ENCODE measurements around the gene PPP1R2C.

The PPP1R2C gene

GRCh38 chrX:42804524-42804923, 26.6 kb upstream of the PPP1R2C start (continued):
- TF ChIP-seq ZNF518A (tag by site-specific recombination; conservative IDR thresholded peaks at IDR 0.05; ENCODE audit: low read depth) (no peak), ZNF211 (tag by site-specific recombination; IDR thresholded peaks at IDR 0.05; ENCODE audit: low read depth) (no peak), ZNF830 (tag by site-specific recombination; IDR thresholded peaks at IDR 0.05; ENCODE audit: low read depth) (no peak)
- TF ChIP-seq, protein P1, sequence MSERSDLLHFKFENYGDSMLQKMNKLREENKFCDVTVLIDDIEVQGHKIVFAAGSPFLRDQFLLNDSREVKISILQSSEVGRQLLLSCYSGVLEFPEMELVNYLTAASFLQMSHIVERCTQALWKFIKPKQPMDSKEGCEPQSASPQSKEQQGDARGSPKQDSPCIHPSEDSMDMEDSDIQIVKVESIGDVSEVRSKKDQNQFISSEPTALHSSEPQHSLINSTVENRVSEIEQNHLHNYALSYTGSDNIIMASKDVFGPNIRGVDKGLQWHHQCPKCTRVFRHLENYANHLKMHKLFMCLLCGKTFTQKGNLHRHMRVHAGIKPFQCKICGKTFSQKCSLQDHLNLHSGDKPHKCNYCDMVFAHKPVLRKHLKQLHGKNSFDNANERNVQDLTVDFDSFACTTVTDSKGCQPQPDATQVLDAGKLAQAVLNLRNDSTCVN (tag by site-specific recombination; optimal IDR thresholded peaks at IDR 0.05): no peak
- TF ChIP-seq, protein P2, sequence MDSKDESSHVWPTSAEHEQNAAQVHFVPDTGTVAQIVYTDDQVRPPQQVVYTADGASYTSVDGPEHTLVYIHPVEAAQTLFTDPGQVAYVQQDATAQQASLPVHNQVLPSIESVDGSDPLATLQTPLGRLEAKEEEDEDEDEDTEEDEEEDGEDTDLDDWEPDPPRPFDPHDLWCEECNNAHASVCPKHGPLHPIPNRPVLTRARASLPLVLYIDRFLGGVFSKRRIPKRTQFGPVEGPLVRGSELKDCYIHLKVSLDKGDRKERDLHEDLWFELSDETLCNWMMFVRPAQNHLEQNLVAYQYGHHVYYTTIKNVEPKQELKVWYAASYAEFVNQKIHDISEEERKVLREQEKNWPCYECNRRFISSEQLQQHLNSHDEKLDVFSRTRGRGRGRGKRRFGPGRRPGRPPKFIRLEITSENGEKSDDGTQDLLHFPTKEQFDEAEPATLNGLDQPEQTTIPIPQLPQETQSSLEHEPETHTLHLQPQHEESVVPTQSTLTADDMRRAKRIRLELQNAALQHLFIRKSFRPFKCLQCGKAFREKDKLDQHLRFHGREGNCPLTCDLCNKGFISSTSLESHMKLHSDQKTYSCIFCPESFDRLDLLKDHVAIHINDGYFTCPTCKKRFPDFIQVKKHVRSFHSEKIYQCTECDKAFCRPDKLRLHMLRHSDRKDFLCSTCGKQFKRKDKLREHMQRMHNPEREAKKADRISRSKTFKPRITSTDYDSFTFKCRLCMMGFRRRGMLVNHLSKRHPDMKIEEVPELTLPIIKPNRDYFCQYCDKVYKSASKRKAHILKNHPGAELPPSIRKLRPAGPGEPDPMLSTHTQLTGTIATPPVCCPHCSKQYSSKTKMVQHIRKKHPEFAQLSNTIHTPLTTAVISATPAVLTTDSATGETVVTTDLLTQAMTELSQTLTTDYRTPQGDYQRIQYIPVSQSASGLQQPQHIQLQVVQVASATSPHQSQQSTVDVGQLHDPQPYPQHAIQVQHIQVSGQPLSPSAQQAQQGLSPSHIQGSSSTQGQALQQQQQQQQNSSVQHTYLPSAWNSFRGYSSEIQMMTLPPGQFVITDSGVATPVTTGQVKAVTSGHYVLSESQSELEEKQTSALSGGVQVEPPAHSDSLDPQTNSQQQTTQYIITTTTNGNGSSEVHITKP (tag by site-specific recombination; IDR thresholded peaks at IDR 0.05): no peak

GRCh38 chrX:42803320-42803719, 25.4 kb upstream of the PPP1R2C start:
- no peak overlapping the region for H3K4me3 ChIP-seq (ENCODE audit: low read depth, low read length)
- H3K36me3 ChIP-seq (ENCODE audit: control insufficient read depth in 2 of 2, insufficient read depth in 1 of 2, low read length in 2 of 2): no peaks in the 10 kb centered on the region
- H3K27ac ChIP-seq (ENCODE audit: extremely low read depth, low read depth, low read length): no peak overlapping the region
- no peaks in the 10 kb centered on the region for H3K4me1 ChIP-seq (ENCODE audit: control insufficient read depth, insufficient read depth, low read length)
- TF ChIP-seq SCRT2 (tag by site-specific recombination; IDR thresholded peaks at IDR 0.05): no peak
- no peak for TF ChIP-seq ZNF174 (tag by site-specific recombination; IDR thresholded peaks at IDR 0.05)
- TF ChIP-seq ZNF473 (tag by site-specific recombination; IDR thresholded peaks at IDR 0.05): no peak
- no peak for TF ChIP-seq ZNF223 (tag by site-specific recombination; IDR thresholded peaks at IDR 0.05)
- no peak for TF ChIP-seq GFI1B (tag by site-specific recombination; IDR thresholded peaks at IDR 0.05)
- no peak for TF ChIP-seq SCRT1 (tag by site-specific recombination; IDR thresholded peaks at IDR 0.05; ENCODE audit: borderline replicate concordance)
- TF ChIP-seq ZNF394 (tag by site-specific recombination; IDR thresholded peaks at IDR 0.05; ENCODE audit: borderline replicate concordance): no peak
- TF ChIP-seq TRIM28 (IDR thresholded peaks at IDR 0.05; ENCODE audit: borderline replicate concordance, low read length): no peak
- no peak for TF ChIP-seq ZNF514 (tag by site-specific recombination; IDR thresholded peaks at IDR 0.05)
- TF ChIP-seq ZNF747 (tag by site-specific recombination; IDR thresholded peaks at IDR 0.05): no peak
- TF ChIP-seq, protein P3, sequence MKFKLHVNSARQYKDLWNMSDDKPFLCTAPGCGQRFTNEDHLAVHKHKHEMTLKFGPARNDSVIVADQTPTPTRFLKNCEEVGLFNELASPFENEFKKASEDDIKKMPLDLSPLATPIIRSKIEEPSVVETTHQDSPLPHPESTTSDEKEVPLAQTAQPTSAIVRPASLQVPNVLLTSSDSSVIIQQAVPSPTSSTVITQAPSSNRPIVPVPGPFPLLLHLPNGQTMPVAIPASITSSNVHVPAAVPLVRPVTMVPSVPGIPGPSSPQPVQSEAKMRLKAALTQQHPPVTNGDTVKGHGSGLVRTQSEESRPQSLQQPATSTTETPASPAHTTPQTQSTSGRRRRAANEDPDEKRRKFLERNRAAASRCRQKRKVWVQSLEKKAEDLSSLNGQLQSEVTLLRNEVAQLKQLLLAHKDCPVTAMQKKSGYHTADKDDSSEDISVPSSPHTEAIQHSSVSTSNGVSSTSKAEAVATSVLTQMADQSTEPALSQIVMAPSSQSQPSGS (tag by site-specific recombination; IDR thresholded peaks at IDR 0.05; ENCODE audit: low read depth): no peak
- no peak for TF ChIP-seq FEZF1 (tag by site-specific recombination; IDR thresholded peaks at IDR 0.05)
- no peak for TF ChIP-seq ZBTB49 (tag by site-specific recombination; IDR thresholded peaks at IDR 0.05; ENCODE audit: low read depth)
- TF ChIP-seq GLIS1 (tag by site-specific recombination; IDR thresholded peaks at IDR 0.05): no peak
- ChIA-PET POLR2A (no interaction called here), CTCF (interaction anchor here (0.6 kb wide), 1 partner anchor 42 kb away, joined by 3 read pairs; no protein-coding TSS in a partner anchor)
- no peaks in the 10 kb centered on the region for H3K9me3 ChIP-seq (ENCODE audit: control insufficient read depth, insufficient read depth, low read depth, low read length)

Data from HEK293 (cell line).